Prostate gland (tissue), 2 donors: ENCODE measurements around the gene ADPRM.

Source experiments
- CTCF ChIP-seq, 4 experiments: fragments of 200-600 bp in 2 of 4; fragments of 450-650 bp in 2 of 4; sonication (generic) in 2 of 4; IDR thresholded peaks; 1 replicate in 3 of 4; 2 replicates in 1 of 4; pipeline ENCODE4 v1.5.1; 2016 to 2019; ENCODE audit warnings: antibody characterized with exemption in 4 of 4, mild to moderate bottlenecking in 2 of 4, moderate library complexity in 2 of 4
- POLR2A ChIP-seq: fragments of 450-650 bp; IDR thresholded peaks from one replicate; pipeline ENCODE4 v1.6.1; 2016; ENCODE audit warnings: antibody characterized with exemption, mild to moderate bottlenecking
- POLR2AphosphoS5 ChIP-seq: sonication (generic); formaldehyde crosslinking; IDR thresholded peaks from one replicate; pipeline ENCODE4 v1.6.1; 2017; ENCODE audit warnings: antibody characterized with exemption

- no peak for TF ChIP-seq CTCF (IDR thresholded peaks at IDR 0.05)
- TF ChIP-seq POLR2AphosphoS5, result no peak
- no peak for TF ChIP-seq POLR2A
Observed at GRCh38 chr17:10744501-10745000, 47.2 kb downstream of the ADPRM start.
